Measurements from ENCODE around the gene UNC45B.
A peak's percentile ranks its signal among the peaks of the same experiment; 100 is the strongest.

The UNC45B gene

DNA sequence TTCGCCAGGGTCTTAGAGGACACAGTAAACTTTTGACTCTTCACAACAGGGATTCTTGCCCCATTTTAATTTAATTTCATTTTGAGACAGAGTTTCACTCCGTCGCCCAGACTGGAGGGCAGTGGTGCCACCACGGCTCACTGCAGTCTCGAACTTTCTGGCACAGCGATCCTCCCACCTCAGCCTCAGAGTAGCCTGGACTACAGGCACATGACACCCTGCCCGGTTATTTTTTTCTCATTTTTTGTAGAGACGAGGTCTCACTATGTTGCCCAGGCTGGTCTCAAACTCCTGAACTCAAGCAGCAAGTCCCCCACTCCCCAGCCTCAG, 5.2 kb upstream of the UNC45B start:
- Histone ChIP-seq H3F3A (ENCODE audit: insufficient read depth, low read length) (no peaks in the 10 kb centered on the region), H4K20me1 (ENCODE audit: insufficient read depth, low read length) (no peaks in the 10 kb centered on the region), H3K27me3 (ENCODE audit: insufficient read depth, low read length) (no peaks in the 10 kb centered on the region), H3K4me3 (ENCODE audit: low read depth, low read length, poor library complexity, severe bottlenecking) (peak overlapping the region; percentile 100), H3K9me3 (ENCODE audit: low read length) (no peaks in the 10 kb centered on the region), H3K79me2 (ENCODE audit: insufficient read depth, low read length) (peaks cover 11% of the 10 kb centered on the region), H3K4me1 (ENCODE audit: insufficient read depth, low read length, severe bottlenecking) (peaks cover 8% of the 10 kb centered on the region), H2AFZ (ENCODE audit: low read length) (no peak overlapping the region), H3K9me2 (ENCODE audit: low read depth, low read length) (no peaks in the 10 kb centered on the region), H3K9ac (ENCODE audit: low read length) (no peak overlapping the region; the same call in 1 of the 2 replicates), H3K4me2 (ENCODE audit: low read length) (peak overlapping the region; percentile 12; the same call in 1 of the 2 replicates), H3K27ac (ENCODE audit: low read depth, low read length, poor library complexity, severe bottlenecking) (no peak overlapping the region), H3K36me3 (ENCODE audit: insufficient read depth, low read length) (peaks cover 26% of the 10 kb centered on the region)
- TF ChIP-seq CTCF (IDR thresholded peaks at IDR 0.05; ENCODE audit: low read length) = no peak
- TF ChIP-seq EZH2 (IDR thresholded peaks at IDR 0.05; ENCODE audit: borderline replicate concordance, low read length) = no peak

DNA sequence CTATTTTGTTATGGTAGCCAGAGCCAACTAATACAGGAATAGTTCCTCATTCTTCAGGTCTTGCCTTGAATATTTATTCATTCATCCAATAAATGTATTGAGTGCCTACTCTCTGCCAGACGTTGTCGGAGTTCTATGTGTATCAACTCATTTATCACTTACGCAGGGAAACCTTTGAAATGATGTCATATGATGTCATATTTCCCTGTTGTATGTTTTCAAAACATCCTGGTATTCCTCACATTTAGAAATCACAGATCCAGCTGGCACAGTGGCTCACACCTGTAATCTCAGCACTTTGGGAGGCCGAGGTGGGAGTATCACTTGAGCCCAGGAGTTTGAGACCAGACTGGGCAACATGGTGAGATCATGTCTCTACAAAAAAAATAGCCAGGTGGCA, 2.8 kb upstream of the UNC45B start:
- Histone ChIP-seq H3K36me3 (ENCODE audit: insufficient read depth, low read length) (peaks cover 3% of the 10 kb centered on the region; the same call in 1 of the 2 replicates), H3K9ac (ENCODE audit: low read length) (no peak overlapping the region), H3K27me3 (ENCODE audit: insufficient read depth, low read length) (no peaks in the 10 kb centered on the region; the same call in 1 of the 2 replicates), H3K27ac (ENCODE audit: low read depth, low read length, poor library complexity, severe bottlenecking) (no peak overlapping the region), H3K4me2 (ENCODE audit: low read length) (no peak overlapping the region), H3K4me3 (ENCODE audit: low read depth, low read length, poor library complexity, severe bottlenecking) (no peak overlapping the region), H3F3A (ENCODE audit: insufficient read depth, low read length) (no peaks in the 10 kb centered on the region), H3K79me2 (ENCODE audit: insufficient read depth, low read length) (peaks cover 11% of the 10 kb centered on the region), H2AFZ (ENCODE audit: low read length) (no peak overlapping the region), H3K9me2 (ENCODE audit: low read depth, low read length) (no peaks in the 10 kb centered on the region), H3K9me3 (ENCODE audit: low read length) (no peaks in the 10 kb centered on the region), H3K4me1 (ENCODE audit: insufficient read depth, low read length, severe bottlenecking) (peaks cover 8% of the 10 kb centered on the region), H4K20me1 (ENCODE audit: insufficient read depth, low read length) (no peaks in the 10 kb centered on the region)
- TF ChIP-seq CTCF (IDR thresholded peaks at IDR 0.05; ENCODE audit: low read length) (no peak), EZH2 (IDR thresholded peaks at IDR 0.05; ENCODE audit: borderline replicate concordance, low read length) (no peak)

GRCh38 chr17:35146214-35146833, 1.3 kb upstream of the UNC45B start:
- Histone ChIP-seq H3K9me2 (ENCODE audit: low read depth, low read length) (no peaks in the 10 kb centered on the region), H3K27me3 (ENCODE audit: insufficient read depth, low read length) (no peaks in the 10 kb centered on the region; the same call in 1 of the 2 replicates), H3K4me3 (ENCODE audit: low read depth, low read length, poor library complexity, severe bottlenecking) (no peak overlapping the region), H3K9ac (ENCODE audit: low read length) (no peak overlapping the region), H3F3A (ENCODE audit: insufficient read depth, low read length) (no peaks in the 10 kb centered on the region), H3K79me2 (ENCODE audit: insufficient read depth, low read length) (peaks cover 6% of the 10 kb centered on the region), H3K4me2 (ENCODE audit: low read length) (no peak overlapping the region), H3K9me3 (ENCODE audit: low read length) (no peaks in the 10 kb centered on the region), H3K4me1 (ENCODE audit: insufficient read depth, low read length, severe bottlenecking) (no peaks in the 10 kb centered on the region), H3K27ac (ENCODE audit: low read depth, low read length, poor library complexity, severe bottlenecking) (no peak overlapping the region), H3K36me3 (ENCODE audit: insufficient read depth, low read length) (peaks cover 3% of the 10 kb centered on the region; the same call in 1 of the 2 replicates), H2AFZ (ENCODE audit: low read length) (no peak overlapping the region), H4K20me1 (ENCODE audit: insufficient read depth, low read length) (no peaks in the 10 kb centered on the region)
- TF ChIP-seq CTCF (IDR thresholded peaks at IDR 0.05; ENCODE audit: low read length) = no peak
- no peak for TF ChIP-seq EZH2 (IDR thresholded peaks at IDR 0.05; ENCODE audit: borderline replicate concordance, low read length)

Measured in OCI-LY1 (cell line).